Activated CD4-positive, alpha-beta memory T cell treated with anti-CD3 and anti-CD28 coated beads for 36 hours (primary cell): ENCODE results near the gene ZDHHC7. TPM values are rescaled to one million over a fixed set of nuclear protein-coding genes. Genes with fewer than 3 reads are reported as not detected.
A peak's percentile ranks its signal among the peaks of the same experiment; 100 is the strongest.

Source experiments
- CTCF ChIA-PET: fragments of 350-600 bp; sonication (Branson Sonifier 250); formaldehyde crosslinking; loops from one replicate; lab custom pipeline; 2021; ENCODE audit warnings: antibody characterized with exemption, inconsistent platforms; lab: Charles Lee
- POLR2A ChIA-PET: fragments of 350-600 bp; sonication (Branson Sonifier 250); formaldehyde crosslinking; loops from one replicate; lab custom pipeline; 2021; ENCODE audit warnings: antibody characterized with exemption; lab: Charles Lee
- DNase-seq: peaks from one replicate; pipeline ENCODE4 v3.0.0-alpha.2; 2020
- H3K27ac Mint-ChIP-seq: one replicate; pipeline ENCODE4 v1.8.0; 2021; ENCODE audit warnings: mixed read lengths
- H3K27me3 Mint-ChIP-seq: one replicate; pipeline ENCODE4 v1.8.0; 2021; ENCODE audit warnings: mixed read lengths
- H3K36me3 Mint-ChIP-seq: one replicate; pipeline ENCODE4 v1.8.0; 2021; ENCODE audit warnings: mixed read lengths
- H3K4me1 Mint-ChIP-seq: one replicate; pipeline ENCODE4 v1.8.0; 2021; ENCODE audit warnings: low read depth, mixed read lengths
- H3K4me3 Mint-ChIP-seq: one replicate; pipeline ENCODE4 v1.8.0; 2021; ENCODE audit warnings: mild to moderate bottlenecking, mixed read lengths
- H3K9me3 Mint-ChIP-seq: one replicate; pipeline ENCODE4 v1.8.0; 2021; ENCODE audit warnings: mixed read lengths
- intact Hi-C: fragments of 100-400 bp; cut with micrococcal nuclease; formaldehyde crosslinking; loops from one replicate; pipeline ENCODE4 v1.15.1; 2023
- total RNA-seq, 2 experiments: library from RNA; stranded (reverse); gene quantifications; one replicate each; pipeline ENCODE4 v1.2.3, GENCODE V29; 2021

ZDHHC7 gene
- total RNA-seq, 2 experiments from 2014 or later = 23.5 to 25.1 TPM

DNA sequence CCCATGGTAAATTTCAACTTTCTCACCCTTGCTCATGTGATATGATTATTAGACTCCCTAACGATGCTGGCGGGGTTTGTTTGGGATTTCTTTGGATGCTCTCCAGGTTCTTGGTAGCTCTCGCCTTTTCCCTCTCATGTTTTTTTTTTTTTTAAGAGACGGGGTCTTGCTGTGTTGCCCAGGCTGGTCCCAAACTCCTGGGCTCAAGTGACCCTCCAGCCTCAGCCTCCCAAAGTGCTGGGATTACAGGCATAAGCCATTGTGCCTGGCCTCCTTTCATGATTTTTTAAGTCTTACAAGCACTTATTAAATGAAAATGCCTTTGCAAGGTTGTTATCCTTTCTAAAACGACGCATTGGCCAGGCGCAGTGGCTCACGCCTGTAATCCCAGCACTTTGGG is 40.3 kb upstream of the ZDHHC7 start:
- H3K4me3 Mint-ChIP-seq = no peak overlapping the region
- H3K9me3 Mint-ChIP-seq = no peaks in the 10 kb centered on the region
- CTCF ChIA-PET = no interaction called here
- no peaks in the 10 kb centered on the region for H3K36me3 Mint-ChIP-seq
- H3K27ac Mint-ChIP-seq = no peak overlapping the region
- POLR2A ChIA-PET = no interaction called here
- H3K4me1 Mint-ChIP-seq = peaks cover 29% of the 10 kb centered on the region
- intact Hi-C loops = no loop called here
- no peaks in the 10 kb centered on the region for H3K27me3 Mint-ChIP-seq
- DNase-seq = no peak

DNA sequence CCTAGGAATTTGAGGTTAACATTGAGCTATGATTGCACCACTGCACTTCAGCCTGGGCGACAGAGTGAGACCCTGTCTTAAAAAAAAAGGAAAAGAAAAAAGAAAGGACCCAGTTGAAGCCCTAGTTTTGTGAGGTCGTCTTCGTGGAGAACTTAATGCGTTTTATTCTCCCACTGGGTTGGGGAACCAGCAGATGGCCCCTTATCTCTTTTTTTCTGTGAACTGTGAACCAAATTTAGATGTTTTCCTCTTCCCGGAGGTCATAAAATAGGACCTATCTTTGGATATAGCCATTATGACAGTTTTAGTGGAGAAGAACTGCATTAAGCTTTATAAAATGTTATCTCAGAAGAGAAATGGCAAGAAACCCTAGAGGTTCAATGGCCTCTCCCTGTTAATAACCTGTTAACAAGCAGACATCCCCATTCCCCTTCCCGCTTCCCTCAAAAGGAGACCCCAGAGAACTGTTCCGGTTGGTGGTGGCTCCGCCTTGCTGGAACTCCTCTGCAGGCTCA is 39.8 kb upstream of the ZDHHC7 start:
- intact Hi-C loops = no loop called here
- DNase-seq = no peak
- Mint-ChIP-seq H3K4me1 (peaks cover 25% of the 10 kb centered on the region), H3K27me3 (no peaks in the 10 kb centered on the region), H3K4me3 (no peak overlapping the region), H3K36me3 (peaks cover under 1% of the 10 kb centered on the region), H3K27ac (no peak overlapping the region), H3K9me3 (no peaks in the 10 kb centered on the region)
- ChIA-PET CTCF (no interaction called here), POLR2A (no interaction called here)

DNA sequence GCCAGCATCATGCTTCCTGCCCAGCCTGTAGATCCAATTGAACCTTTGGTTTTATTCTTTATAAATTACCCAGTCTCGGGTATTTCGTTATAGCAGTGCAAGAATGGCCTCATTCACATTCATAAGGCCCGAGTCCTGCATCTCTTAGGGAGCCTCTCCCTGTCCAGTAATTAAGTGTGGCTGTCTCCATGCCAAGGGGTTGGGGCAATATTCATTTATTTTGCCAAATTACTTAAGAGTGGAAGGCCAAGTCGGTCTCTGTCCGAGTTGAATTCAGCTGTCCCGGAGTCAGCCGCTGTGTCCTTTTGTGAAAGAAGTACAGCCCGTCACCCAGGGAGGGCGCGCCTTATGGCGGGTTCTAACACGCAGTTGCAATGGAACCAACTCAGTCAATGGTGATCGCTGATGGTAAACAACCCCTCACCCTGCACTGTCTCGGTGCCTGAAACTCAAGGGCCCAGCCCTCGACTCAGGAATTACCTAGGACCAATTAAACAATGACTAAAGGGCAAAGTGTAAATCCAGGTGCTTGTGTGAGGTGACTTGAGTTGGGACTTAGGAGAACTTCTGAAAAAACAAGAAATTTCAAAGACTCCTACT is 38.5 kb upstream of the ZDHHC7 start:
- ChIA-PET POLR2A (no interaction called here), CTCF (no interaction called here)
- H3K27me3 Mint-ChIP-seq = no peaks in the 10 kb centered on the region
- peaks cover 12% of the 10 kb centered on the region for H3K4me1 Mint-ChIP-seq
- intact Hi-C loops = no loop called here
- no peak overlapping the region for H3K27ac Mint-ChIP-seq
- H3K4me3 Mint-ChIP-seq = no peak overlapping the region
- peaks cover 3% of the 10 kb centered on the region for H3K36me3 Mint-ChIP-seq
- DNase-seq = no peak
- no peaks in the 10 kb centered on the region for H3K9me3 Mint-ChIP-seq

DNA sequence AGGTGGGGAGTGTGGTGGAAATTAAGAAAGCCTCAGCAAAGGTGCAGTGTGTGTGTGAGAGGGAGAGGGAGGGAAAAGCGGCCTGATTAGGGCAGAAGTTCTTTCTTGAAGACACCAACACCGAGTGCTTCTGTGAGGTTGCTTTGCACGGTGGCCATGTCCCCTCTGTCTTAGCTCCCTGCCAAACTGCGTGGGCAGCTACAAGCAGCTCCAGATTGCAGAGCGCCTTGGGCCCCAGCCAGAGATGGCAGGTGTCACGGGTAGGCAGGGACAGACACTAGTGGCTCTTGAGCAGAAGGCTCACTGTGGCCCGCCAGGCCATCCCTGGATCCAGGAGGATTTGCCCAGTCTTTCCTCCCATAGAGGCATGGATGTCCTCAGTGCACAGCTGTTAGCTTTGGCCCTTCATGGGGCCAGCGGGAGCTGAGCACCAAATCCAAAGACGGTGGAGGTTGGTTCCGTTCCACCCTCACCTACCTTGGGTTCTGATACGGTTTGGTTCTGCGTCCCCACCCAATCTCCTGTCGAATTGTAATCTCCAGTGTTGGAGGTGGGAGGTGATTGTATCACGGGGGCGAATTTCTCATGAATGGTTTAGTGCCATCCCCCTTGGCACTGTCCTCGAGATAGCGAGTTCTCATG is 37.7 kb upstream of the ZDHHC7 start:
- POLR2A ChIA-PET = no interaction called here
- Mint-ChIP-seq H3K4me1 (peaks cover 8% of the 10 kb centered on the region), H3K27ac (no peak overlapping the region), H3K27me3 (no peaks in the 10 kb centered on the region), H3K9me3 (no peaks in the 10 kb centered on the region), H3K36me3 (peaks cover 3% of the 10 kb centered on the region), H3K4me3 (no peak overlapping the region)
- DNase-seq = no peak
- intact Hi-C loops = no loop called here
- CTCF ChIA-PET = no interaction called here

DNA sequence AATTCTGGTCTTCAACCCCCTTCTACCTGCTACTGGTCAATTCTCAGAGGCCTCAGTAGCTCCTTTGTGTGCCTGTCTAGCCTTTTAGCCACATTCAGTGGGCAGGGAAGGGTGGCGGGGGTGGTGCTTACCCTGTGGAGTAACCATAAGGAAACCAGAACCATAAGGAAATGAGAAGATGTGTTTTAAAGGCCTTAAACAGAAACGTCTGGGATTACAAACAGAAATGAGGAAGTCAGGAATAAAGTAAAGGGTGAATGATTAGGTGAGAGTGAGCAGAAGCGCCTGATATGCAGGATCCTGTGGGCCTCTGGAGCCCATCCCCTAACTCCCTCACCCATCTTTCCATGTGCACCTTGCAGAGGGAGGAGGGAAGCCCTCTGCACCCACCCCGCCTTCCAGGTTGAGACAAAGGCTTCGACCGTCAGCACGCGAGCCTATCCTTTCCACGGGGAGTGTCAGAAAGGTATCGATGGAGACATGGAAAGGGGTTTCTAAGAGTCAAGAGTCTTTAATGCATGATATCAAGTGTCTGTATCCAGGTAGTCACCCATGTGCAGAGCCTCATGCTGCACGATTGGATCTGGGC is 36.6 kb upstream of the ZDHHC7 start:
- Mint-ChIP-seq H3K27ac (no peak overlapping the region), H3K9me3 (no peaks in the 10 kb centered on the region), H3K36me3 (peaks cover 3% of the 10 kb centered on the region), H3K27me3 (no peaks in the 10 kb centered on the region), H3K4me3 (no peak overlapping the region), H3K4me1 (peaks cover 8% of the 10 kb centered on the region)
- POLR2A ChIA-PET = no interaction called here
- DNase-seq = no peak
- CTCF ChIA-PET = interaction anchor here (1.1 kb wide), 1 partner anchor 39 kb away, joined by 3 read pairs; no protein-coding TSS in a partner anchor
- intact Hi-C loops = no loop called here

DNA sequence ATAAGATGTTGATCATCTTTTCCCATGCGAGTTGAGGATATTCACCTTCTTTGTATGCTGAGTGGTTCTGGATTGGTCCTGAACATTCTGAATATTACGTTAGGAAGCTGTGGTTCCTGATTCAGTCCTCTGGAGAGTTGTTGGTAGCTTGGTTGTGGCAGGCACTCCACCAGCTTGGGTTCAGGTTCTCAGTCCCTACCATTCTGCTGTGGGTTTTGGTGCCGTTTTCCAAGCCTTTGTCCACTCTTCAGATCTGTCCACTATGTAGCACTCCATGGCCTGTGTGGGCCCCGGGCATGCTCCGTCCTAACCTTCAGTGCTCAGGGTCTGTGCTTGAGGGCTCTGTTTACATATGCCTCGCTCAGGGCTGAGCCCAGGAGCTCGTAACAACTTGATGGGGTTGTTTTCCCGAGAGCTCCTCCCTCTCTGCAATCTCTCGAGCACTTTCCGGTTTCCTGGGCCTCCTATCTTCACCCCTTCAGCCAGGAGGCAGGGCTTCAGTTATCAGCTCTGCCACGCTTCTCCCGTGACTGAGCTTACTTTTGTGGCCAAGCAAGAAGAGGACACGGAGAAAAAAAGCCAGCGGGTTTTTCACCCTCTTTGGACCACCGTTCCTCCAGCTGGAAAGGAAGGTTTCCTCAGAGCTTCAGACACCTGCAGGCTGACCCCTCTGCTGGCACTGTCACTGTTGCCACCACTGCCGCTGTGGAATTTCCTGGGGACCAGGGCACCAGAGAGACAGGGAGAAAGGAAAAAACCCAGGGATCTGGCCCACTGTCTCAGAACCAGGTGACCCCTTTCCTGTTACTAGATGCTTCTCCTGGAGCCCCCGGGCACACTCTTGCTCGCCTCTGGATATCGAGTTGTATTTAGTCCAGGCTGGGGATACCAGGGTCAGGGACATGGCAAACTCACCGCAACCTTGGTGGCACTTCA is 35.9 kb upstream of the ZDHHC7 start:
- intact Hi-C loops = no loop called here
- DNase-seq = peak; percentile 14
- Mint-ChIP-seq H3K4me1 (peaks cover 8% of the 10 kb centered on the region), H3K9me3 (no peaks in the 10 kb centered on the region), H3K27ac (no peak overlapping the region), H3K27me3 (no peaks in the 10 kb centered on the region), H3K4me3 (no peak overlapping the region), H3K36me3 (peaks cover 3% of the 10 kb centered on the region)
- POLR2A ChIA-PET = interaction anchor here (1.0 kb wide), 1 partner anchor 9 kb away, joined by 4 read pairs; no protein-coding TSS in a partner anchor
- CTCF ChIA-PET = interaction anchor here (1.1 to 1.6 kb wide), 2 partner anchors 17 to 40 kb away, joined by 3 to 6 read pairs; no protein-coding TSS in a partner anchor

DNA sequence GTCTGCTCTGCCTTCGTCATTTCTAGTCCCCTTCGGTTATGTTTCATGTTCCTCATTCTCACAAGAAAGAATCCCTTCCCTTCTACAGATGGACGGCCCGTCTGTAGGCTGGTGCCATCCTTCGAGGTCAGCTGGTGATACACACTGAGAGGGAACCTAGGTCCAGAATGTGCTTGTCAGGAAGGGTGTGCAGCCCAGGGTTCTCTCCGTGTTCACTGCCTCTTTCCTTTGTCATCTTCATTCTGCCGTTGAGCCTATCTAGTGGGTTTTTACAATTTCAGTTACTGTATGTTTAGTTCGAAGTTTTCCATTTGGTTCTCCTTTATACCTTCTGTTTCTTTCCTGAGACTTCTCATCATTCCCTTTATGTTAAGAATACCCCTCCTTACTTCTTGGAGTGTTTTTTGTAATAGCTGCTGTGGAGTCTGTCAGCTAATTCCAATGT is 35.2 kb upstream of the ZDHHC7 start:
- intact Hi-C loops = no loop called here
- DNase-seq = no peak
- POLR2A ChIA-PET = interaction anchor here (1.0 kb wide), 1 partner anchor 9 kb away, joined by 4 read pairs; no protein-coding TSS in a partner anchor

DNA sequence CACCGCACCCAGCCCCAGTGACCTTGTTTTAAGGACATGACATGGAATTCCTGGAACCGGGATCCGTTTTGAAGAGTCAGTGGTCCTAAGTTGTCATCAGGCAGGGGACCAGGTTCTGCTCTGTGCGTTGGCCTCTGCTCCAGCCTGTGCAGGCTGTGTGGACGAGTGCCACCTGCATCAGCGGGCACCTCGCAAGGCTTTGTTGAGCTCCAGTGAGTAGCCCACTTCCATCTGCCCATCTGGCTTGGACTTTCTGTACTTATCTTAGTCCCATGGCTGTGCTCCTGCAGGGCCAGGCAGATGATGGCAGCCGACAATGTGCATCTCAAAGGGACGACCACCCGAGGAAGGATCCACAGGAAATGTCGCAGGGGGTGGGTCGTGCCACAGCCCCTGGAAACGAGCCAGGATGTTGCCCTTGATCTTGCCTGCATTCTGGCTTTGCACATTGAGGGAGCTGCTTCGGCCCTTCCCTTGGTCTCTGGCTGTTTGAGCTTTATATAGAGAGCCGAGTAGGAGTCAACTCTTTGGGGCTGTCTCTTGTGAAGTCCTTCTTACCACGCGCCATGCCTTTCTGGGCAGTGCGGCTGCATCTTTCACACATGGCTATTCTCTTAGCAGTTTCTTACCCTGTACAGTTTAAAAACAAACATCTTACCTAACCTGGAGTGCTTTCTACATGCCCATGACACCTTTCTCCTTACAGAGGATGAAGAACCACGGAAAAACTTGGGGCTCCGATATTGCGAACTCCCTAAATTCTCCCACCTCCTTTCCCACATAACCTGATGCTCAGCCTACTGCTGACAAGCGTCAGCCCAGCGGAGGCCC is 34.5 kb upstream of the ZDHHC7 start:
- Mint-ChIP-seq H3K4me1 (peaks cover 8% of the 10 kb centered on the region), H3K36me3 (peaks cover 3% of the 10 kb centered on the region), H3K9me3 (no peaks in the 10 kb centered on the region), H3K4me3 (no peak overlapping the region), H3K27me3 (no peaks in the 10 kb centered on the region), H3K27ac (no peak overlapping the region)
- intact Hi-C loops = no loop called here
- CTCF ChIA-PET = interaction anchor here (1.6 kb wide), 1 partner anchor 15 kb away, joined by 6 read pairs; no protein-coding TSS in a partner anchor
- POLR2A ChIA-PET = no interaction called here
- no peak for DNase-seq

More for the DNA sequence above, 35.2 kb upstream of the ZDHHC7 start:
- peaks cover 8% of the 10 kb centered on the region for H3K4me1 Mint-ChIP-seq
- no peaks in the 10 kb centered on the region for H3K9me3 Mint-ChIP-seq
- H3K27ac Mint-ChIP-seq = no peak overlapping the region
- no peak overlapping the region for H3K4me3 Mint-ChIP-seq
- CTCF ChIA-PET = interaction anchor here (1.6 kb wide), 1 partner anchor 16 kb away, joined by 6 read pairs; no protein-coding TSS in a partner anchor
- H3K27me3 Mint-ChIP-seq = no peaks in the 10 kb centered on the region
- H3K36me3 Mint-ChIP-seq = peaks cover 3% of the 10 kb centered on the region

DNA sequence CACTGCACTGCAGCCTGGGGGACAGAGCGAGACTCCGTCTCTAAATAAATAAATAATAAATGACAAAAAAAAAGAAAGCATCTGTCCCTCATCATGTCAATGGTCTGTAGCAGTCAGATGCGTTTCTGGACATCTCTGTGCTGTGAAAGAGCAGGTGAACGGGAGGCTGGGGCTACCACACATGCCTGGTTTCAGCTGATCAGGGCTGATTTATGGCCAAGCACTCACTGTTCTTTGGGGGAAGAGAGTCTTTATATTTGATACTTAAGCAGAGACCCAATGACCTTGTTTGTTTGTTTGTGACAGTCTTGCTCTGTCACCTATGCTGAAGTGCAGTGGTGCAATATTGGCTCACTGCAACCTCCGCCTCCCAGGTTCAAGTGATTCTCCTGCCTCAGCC is 33.7 kb upstream of the ZDHHC7 start:
- H3K4me3 Mint-ChIP-seq = no peak overlapping the region
- H3K36me3 Mint-ChIP-seq = peaks cover 3% of the 10 kb centered on the region
- H3K4me1 Mint-ChIP-seq = peaks cover 8% of the 10 kb centered on the region
- no peaks in the 10 kb centered on the region for H3K27me3 Mint-ChIP-seq
- ChIA-PET CTCF (no interaction called here), POLR2A (no interaction called here)
- H3K27ac Mint-ChIP-seq = no peak overlapping the region
- DNase-seq = no peak
- intact Hi-C loops = no loop called here
- no peaks in the 10 kb centered on the region for H3K9me3 Mint-ChIP-seq

DNA sequence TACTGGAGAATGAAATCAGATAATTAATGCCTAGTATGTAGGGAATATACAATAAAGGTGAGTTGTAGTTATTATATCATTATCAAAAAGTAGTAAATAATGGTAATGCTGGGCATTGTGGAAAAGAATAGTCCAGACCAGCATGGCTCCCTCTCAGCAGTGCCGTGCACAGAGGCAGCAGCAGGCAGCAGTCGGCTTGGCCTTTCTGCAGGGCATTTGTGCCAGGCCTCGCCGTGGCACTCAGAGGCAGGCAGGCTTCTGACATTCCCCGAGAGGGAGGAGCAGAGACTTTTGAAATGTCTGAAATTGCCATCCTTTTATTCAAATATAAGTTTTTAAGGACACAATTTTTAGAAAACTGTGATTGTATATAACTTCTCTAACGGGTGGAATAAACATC is 31.3 kb upstream of the ZDHHC7 start:
- ChIA-PET CTCF (interaction anchor here (1.0 to 1.2 kb wide), 2 partner anchors 44 to 92 kb away, joined by 3 read pairs; no protein-coding TSS in a partner anchor), POLR2A (no interaction called here)
- intact Hi-C loops = no loop called here
- Mint-ChIP-seq H3K4me1 (peaks cover 8% of the 10 kb centered on the region), H3K27me3 (no peaks in the 10 kb centered on the region), H3K9me3 (no peaks in the 10 kb centered on the region), H3K4me3 (no peak overlapping the region), H3K27ac (no peak overlapping the region), H3K36me3 (peaks cover 3% of the 10 kb centered on the region)
- DNase-seq = no peak

DNA sequence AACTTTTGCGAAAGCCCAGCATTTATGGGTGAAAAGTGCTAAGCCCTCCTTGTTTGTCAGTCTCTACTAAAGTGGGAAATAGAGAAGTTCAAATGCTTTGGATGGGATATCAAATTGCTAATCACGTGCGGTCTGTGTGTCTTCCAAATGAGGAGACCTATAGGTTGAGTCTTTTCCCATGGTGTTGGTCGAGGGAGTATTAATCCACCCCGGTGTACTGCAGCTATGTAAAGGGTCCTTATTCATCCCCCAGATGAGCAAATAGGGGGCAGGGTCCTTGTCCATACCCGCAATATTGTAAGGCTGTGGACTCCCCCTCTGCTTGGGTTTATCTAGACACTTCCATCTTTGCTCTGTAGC is 30.8 kb upstream of the ZDHHC7 start:
- intact Hi-C loops = no loop called here
- no peaks in the 10 kb centered on the region for H3K27me3 Mint-ChIP-seq
- ChIA-PET CTCF (no interaction called here), POLR2A (no interaction called here)
- peaks cover 5% of the 10 kb centered on the region for H3K4me1 Mint-ChIP-seq
- H3K36me3 Mint-ChIP-seq = peaks cover 4% of the 10 kb centered on the region
- H3K9me3 Mint-ChIP-seq = no peaks in the 10 kb centered on the region
- H3K27ac Mint-ChIP-seq = no peak overlapping the region
- H3K4me3 Mint-ChIP-seq = no peak overlapping the region
- DNase-seq = no peak
